Measurements from ENCODE around the gene CDC42BPB.
"Not testable (repeated sequence)": the region's sequence is repeated elsewhere in the genome, so short reads cannot be mapped to it uniquely, and the experiment has no call there.

CDC42BPB gene

DNA sequence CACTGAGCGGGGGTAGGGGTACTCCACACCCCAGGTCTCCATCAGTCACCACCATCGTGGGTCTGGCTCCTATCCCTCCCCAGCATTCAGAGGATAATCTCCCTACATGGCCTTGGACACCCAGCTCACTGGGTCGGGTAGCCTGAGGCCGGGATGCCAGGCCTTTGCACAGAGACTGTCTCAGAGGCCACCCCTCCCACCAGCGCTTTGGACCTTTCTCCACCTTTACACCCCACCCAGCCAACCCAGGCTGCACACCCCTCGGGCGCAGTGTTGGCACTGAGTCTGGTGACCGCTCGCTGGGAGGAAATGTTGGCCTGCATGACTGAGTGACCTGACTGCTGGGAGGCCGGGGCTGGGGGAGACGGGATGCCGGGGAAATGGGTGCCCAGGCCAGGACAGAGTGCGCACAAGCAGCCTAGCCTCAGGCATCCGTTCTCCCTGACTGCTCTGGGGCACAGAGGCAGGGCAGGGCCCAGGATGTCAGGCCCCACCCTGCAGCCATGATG is 16.1 kb upstream of the CDC42BPB start:
- no peak for DNase-seq

DNA sequence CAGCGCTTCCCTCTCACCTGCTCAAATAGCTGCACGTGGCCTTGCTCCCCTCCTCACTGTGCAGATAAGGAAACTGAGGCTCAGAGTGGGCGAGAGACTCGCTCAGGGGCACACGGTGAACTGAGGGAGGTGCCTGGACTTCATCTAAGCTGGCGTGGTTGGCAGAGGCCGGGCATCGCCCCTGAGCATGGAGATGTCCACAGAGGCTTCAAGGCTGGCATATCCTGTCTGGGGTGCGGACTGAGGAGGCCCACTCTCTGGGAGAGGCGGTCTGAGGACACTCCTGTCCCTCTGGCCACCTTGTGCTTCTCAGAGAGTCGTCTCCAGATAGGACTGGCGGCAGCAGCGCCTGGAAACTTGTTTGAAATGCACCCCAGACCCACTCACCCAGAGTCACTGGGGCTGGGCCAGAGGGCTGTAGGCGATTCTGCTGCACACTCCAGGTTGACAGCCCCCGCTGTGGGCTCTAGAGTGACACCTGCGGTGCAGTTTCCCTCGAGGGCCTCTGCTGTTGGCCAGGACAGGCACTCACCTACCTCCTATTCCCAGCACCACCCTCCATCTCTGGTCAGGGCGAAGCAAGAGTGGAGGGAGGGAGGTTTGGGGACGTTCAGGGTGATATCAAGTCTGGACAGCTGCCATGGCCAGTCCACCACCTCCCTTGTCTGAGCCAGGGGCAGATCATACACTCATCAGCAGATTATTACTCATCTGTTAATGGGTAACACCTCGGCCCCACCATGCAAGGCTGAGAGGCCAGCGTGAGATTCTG is 15.4 kb upstream of the CDC42BPB start:
- no peak for DNase-seq

DNA sequence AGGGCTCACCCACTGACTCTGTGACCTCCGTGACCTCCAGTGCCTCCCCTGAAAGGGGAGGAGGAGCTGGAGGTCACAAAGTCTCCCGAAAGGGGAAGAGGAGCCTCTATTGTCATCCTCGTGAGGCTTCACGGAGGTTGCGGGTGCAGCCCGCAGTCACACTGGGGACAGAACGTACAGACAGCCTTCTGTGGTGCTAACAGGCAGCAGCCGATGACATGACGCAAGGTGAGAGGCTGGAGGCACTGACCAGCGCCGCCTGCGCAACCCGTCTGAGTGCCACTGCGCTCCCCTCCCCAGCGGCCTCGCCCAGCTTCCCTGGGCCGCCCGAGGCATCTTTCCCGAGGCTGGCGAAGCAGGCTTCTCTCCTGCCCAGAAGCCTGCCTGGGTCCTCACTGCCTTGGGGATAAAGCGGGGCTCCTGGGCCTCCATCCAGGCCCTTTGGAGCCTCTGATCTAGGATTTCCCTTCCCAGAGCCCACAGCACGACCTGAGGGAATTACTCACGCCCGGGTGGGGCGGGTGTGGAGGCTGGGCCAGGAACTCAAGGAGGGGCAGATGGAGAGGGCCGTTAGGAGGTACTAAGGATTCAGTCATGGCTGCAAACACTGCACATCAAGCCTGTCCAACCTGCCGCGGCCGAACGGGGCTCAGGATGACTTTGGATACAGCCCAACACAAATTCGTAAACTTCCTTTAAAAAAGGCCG is 14.3 kb upstream of the CDC42BPB start:
- DNase-seq = no peak

DNA sequence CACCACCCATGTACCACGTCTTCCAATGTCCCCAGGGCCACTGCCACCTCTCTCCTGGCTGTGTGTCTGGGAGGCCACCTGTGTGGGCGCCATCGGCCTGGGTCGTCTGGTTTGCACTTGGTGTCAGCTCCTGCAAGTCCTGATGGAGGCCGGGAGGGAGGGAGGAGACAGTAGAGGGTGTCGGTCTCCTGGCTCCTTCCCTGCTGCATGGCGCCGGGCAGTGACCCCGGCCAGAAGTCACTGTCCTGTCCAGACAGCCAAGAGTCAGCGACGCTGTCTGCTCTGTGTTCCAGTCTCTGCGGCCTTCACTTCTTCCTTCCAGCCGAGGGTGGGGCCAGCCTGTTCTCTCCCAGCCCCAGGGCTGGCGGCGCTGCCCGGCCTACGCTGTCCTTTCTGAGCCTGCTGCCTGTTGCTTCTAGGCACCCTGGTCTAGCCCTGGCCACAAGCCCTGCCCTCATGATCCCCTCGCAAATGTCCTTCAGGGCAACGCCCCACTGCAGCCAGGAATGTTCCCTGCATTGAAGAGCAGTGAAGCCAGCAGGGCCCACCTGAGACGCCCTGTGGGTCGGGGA is 13.7 kb upstream of the CDC42BPB start:
- no peak for DNase-seq

DNA sequence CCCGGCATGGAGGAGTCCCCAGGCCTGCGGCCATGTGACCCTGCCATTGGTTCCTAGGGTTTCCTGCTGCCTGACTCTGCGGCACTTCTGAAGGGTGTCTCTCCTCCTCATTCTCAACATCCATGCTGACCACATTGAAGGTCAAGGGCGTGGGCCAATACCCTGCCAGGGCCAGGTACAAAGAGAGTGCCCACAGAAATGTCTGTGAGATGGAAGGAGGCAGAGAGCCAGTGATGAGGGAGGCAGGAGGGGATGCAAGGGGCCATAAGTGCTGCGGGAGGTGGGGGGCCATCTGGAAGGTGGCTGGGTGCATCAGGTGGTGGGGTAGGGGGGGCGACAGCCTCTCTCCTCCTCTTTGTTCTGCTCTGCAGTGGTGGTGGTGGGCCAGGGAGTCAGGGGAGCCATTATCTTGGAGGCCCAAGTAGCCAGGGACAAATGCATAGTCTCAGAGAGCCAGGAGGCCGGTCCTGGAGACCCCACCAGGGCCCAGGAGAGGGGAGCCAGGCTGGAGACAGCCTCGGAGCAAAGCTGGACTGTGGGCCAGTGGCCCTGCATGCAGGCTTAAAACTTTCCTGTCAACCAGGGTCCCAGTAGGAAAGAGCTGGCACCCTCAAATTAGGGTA is 13.0 kb upstream of the CDC42BPB start:
- no peak for DNase-seq

DNA sequence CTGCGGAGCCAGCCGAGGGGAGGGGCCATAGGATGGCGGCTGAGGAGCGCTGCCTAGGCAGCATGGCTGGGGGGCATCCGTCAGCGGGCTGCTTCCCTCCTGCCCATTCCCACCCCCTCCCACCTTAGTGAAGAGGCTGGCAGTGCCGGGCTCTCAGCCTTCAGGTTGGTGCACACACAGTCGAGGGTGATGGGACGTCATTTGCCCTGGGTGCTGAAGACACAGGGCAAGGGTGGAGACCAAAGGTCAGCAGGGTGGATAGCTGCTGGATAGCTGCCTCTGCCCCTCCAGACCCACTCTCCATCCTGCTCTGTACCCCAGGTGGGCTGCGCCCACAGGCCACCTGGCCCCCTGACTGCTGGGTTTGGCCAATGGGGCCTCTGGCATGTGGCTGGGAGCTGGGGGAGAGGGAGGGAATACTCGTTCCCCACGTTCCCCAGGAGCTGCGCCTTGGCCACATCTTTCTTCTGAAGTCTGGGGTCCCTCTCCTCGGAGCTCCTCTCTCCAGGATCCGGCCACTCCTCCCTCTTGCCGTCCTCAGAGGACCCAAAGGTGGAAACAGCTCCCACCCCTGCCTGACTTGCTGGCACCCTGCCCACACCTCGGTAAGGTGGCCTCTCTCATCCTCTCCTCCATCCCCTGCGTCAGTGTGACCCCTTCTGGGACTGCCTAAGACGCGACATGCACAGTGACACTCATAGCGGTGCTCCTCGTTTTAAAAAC is 11.2 kb upstream of the CDC42BPB start:
- no peak for DNase-seq

DNA sequence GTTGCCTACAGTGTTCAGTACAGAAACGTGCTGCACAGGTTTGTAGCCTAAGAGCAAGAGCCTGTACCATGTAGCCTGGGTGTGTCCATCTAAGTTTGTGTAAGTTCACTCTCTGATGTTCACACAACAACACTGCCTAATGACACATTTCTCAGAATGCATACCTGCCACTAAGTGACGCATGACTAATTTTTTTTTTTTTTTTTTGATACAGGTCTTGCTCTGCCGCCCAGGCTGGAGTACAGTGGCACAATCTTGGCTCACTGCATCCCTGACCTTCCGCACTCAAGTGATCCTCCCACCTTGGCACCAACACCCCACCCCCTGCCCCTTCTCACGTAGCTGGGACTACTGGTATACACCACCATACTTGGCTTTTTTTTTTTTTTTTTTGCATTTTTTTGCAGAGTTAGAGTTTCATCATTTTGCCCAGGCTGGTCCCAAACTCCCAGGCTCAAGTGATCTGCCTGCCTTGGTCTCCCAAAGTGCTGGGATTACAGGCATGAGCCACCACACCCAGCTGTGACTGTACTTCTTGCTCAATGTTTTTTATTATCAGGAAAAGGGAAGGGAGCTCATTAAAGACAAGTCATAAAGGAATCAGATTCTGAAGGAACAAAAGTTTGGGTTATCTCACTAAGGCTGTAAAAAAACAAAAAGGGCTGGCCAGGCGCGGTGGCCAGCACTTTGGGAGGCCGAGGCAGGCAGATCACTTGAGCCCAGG is 10.0 kb upstream of the CDC42BPB start:
- DNase-seq = no peak

DNA sequence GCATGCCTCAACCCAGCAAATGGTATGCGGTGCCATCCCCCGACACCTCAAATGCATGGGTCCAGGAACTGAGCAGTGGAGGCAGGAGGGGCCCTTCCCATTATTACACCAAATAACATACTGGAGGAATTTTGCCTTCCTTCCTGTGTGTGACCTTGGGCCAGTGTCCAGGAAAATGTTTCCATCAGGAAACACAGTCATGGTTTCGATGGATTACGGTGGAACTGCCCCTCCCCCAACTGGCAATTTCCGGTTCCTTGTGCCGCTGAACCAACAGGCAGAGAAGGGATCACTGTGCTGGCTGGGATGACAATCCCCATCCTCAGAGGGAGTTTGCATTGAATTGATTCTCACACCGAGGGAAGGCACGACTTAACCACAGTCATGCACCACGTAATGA is 9.1 kb upstream of the CDC42BPB start:
- no peak for DNase-seq

DNA sequence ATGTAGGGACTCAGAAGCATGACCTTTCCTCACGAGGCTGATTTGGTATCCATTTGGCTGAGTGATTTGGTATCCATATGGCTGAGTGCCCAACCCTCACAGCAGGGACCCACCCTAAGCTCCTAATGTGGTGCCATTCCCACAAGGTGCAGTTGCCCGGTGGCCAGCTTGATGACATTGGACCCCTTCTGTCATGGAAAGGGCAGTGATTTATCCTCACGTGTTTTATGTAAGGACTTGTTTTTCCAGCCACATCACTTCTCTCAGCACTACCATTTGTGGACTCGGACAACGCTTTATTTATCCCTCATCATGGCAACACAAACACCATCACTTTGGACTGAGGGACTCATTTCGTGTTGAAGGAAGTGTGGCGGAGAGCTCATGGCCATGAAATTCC is 8.5 kb upstream of the CDC42BPB start:
- no peak for DNase-seq

DNA sequence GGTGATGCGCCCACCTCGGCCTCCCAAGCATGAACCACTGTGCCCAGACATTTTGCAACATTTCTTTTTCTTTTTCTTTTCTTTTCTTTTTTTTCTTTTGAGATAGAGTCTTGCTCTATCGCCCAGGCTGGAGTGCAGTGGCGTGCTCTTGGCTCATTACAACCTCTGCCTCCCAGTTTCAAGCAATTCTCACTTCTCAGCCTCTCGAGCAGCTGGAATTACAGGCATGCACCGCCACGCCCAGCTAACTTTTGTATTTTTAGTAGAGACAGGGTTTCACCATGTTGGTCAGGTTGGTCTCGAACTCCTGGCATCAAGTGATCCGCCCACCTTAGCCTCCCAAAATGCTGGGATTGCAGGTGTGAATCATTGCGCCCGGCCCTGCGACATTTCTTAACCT is 7.6 kb upstream of the CDC42BPB start:
- DNase-seq = no peak

DNA sequence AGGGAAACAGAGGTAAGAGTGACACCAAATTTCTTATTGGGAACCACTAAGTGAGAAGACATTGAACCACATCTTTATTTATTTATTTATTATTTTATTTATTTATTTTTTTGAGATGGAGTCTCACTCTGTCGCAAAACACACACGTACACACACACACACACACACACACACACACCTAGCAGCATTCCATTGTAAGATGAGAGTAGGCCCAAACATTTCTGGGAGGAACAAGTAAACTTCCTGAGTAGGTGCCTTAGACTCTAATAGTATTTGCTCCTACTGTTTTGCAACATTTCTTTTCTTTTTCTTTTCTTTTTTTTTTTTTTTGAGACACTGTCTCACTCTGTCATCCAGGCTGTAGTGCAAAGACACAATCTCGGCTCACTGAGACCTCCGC is 7.1 kb upstream of the CDC42BPB start:
- no peak for DNase-seq

DNA sequence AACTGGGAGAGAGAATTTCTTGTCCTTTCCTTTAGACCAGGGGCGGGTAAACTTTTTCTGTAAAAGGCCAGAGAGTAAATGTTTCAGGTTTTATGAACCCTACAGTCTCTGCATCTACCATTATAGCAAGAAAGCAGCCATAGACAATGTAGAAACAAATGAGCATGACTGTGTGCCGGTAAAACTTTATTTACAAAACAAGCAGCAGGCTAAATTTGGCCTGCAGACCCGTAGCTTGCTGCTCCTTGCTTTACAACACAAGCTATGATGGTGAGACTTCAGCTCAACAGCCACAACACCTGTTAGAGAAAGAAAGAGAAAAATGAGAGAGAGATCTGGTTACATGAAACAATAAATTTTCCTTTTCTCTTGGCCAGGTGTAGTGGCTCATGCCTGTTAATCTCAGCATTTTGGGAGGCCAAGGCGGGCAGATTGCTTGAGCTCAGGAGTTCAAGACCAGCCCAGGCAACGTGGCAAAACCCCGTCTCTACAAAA is 4.2 kb upstream of the CDC42BPB start:
- no peak for DNase-seq

DNA sequence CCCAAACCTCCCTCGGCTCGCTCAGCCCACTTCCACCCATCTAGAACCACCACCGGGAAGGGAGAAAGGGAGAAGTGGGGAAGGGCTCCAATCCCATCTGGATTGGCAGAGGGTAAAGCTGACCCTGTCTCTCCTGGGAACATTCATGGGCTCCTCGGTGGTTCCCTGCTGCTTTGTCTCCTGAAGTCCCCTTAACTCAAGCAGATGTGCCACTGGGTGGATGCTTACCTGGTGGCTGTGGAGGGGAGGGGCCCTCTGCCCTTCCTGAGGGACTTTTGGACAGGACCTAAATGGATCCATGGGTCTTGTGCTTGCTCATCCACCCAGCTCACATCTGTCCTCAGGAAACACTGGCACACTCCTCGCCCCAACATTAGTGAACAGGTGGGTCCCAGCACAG is 2.2 kb upstream of the CDC42BPB start:
- DNase-seq = no peak

DNA sequence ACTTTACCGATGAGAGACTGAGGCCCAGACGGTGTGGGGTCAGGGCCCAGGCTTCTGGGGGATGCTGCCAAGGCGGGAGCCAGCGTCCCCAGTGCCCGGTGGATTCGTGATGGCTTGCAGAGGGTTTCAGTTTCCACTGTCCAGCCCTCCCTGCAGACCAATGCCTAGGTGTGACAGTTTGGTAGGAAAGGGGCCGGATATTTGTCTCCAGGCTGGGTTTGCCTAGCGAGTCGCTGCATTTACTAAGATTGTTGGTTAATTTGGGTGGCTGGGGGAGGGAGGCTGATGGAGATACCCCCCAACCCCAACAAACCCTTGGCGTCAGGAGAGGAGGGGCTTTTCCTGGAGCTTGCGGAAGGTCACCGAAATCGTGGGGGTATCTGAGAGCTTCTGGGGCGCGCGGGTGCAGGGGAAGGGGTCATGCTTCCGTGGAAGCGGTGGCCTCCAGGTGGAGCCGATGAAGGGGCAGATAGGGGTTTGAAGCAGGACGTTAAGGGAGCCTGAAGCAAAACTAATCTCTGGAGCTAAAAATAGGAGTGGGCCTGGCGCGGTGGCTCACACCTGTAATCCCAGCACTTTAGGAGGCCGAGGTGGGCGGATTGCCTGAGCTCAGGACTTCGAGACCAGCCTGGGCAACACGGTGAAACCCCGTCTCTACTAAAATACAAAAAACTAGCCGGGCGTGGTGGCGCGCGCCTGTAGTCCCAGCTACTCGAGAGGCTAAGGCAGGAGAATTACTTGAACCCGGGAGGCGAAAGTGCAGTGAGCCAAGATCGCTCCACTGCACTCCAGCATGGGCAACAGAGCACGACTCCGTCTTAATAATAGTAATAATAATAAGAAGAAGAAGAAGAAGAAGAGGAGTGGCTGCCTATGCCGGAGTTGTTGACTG is 1.1 kb upstream of the CDC42BPB start:
- DNase-seq = no peak

DNA sequence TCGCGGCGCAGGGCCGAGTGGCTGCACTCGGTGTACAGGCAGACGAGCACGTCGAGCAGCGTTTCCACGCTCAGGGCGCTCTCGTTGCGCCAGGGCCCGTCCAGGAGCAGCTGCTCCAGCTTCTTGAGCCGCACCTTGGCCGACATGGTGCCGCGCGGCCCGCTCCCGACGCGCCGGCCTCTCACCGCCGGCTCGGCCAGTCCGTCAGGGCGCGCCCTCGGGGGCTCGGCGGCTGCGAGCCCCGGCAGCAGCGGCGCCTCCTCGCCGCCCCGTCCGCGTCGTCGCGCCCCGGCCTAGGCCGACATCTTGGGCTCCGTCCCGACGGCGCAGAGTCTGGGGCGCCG is 349 bp downstream of the CDC42BPB start:
- no peak for DNase-seq

DNA sequence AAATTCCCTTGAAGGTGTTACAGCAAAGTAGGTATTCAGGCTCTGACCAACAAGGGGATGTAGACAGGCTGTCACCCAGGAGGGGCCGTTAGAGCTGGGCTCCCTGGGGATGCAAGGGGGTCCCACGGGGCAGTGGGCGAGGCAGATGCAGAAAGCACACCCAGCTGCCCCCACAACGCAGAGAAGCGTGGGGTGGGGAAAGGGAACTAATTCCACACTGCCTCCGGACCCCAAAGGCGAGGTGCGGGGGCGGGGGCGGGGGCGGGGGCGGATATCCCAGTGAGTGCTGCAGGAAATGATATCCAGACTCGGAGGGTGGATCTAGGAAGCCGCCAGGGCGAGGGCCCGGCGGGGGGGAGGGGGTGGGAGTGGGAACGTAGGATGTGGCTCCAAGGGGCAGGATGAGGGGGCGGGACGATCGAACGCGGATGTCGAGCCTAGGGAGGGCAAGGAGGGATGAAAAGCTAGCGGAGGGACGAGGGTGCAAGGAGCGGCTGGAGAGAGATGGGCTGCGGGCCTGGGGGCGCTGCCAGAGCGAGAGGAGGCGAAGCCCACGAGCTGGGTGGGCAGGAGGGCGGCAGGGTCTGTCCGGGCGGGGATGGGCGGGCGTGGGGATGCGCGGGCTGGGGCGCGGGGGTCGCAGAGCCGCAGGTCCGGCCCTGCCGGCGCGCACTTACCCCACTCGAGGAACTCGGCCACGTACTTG is 874 bp downstream of the CDC42BPB start:
- DNase-seq = no peak

DNA sequence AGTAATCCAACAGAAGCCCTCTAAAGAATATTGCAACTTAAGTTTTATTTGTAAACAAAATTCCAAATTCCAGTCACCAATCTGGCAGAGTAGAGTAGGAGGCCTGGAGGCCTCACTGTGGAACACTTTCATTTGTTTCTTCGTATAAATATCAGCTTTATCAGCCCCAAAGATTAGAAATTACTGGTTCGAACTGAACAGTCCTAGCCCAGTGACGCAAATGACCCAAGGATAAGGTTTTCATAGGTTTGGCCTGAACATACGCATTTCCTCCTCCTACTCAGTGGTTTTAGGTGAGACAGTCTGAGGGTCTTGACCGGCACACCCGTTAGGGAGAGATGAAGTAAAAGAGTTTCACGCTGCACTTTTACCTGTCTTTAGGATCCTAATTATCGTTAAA is 1.7 kb downstream of the CDC42BPB start:
- no peak for DNase-seq

DNA sequence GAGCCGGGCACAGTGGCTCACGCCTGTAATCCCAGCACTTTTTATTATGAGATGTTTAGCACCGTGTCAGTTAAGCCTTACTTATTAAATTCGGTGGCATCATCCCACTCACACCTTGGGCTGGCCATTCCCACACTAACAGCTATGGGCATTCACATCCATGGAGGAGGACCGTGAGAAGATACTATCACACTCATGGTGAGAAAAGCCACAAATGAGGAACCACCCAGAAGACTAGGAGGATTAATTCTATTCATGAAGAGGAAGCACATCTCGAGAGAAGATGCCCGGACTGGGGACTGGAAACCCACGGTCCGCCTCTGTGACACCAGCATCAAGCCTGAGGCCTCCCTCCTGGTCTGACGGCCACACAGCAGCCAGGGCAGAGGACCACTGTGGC is 4.9 kb downstream of the CDC42BPB start:
- DNase-seq = no peak

DNA sequence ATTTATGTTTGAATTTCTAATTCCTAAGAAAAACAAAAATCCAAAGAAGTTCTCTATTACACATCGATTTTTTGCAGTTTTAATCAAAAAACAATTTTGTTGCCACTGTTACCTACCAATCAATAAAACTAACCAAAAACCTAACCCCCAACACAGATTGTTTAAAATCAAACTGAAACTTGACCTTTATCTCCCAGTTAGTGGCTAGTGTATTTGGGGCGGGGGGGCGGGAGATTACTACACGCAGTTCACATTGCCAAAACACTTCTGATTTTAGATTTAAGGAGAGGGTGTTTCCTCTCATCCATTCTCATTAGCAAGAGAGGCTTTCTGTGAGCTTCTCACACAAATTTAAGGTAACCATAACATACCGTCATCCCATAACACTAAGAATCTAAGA is 6.4 kb downstream of the CDC42BPB start:
- DNase-seq = no peak

DNA sequence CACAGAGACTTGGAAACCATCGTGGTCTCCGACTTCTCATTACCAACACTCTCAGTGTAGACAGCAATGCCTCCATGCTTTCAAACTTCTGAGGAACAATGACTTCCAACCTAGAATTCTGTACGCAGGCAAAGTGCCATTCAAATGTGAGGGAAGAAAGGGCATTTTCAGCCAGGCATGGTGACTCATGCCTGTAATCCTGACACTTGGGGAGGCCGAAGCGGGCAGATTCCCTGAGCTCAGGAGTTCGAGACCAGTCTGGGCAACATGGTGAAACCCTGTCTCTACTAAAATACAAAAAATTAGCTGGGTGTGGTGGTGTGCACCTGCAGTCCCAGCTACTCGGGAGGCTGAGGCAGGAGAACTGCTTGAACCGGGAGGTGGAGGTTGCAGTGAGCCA is 9.9 kb downstream of the CDC42BPB start:
- not testable (repeated sequence) for DNase-seq

All from stimulated activated CD4-positive, alpha-beta T cell treated with anti-CD3 and anti-CD28 coated beads, Interleukin-4, amount 100 ng/mL, for 24 hours (primary cell).